GM10266 (cell line): ENCODE results near the gene AFF2.

Experiments
- DNase-seq: peaks from one replicate; pipeline ENCODE4 v3.0.0; 2012; ENCODE audit errors: extremely low spot score
- TF ChIP-seq, protein P1 (sequence below): IDR thresholded peaks from 2 replicates; pipeline ENCODE4 v1.5.1; 2012; ENCODE audit warnings: mild to moderate bottlenecking, low read depth; ENCODE audit not compliant: control insufficient read depth, insufficient read depth; ENCODE audit errors: missing control alignments

Gene AFF2

DNA sequence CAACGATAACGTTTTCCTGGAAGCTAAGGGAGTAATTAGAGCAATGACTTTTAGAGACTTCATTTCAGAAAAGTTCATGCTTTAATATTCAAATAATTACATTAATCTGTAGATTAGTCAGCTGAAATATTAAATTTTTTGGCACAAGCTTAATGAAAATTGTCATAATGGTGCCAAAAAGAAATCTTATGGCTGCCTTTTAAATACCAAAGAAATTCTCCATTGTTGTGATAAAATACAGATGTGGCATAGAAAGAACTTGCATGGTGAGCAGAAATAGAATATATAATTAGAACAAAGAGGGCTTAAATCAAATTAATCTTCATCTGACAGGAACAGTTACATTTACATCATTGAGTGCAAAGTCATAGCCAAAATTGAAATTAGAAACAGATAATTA, 263.5 kb downstream of the AFF2 start:
- DNase-seq = no peak
- TF ChIP-seq, protein P1, sequence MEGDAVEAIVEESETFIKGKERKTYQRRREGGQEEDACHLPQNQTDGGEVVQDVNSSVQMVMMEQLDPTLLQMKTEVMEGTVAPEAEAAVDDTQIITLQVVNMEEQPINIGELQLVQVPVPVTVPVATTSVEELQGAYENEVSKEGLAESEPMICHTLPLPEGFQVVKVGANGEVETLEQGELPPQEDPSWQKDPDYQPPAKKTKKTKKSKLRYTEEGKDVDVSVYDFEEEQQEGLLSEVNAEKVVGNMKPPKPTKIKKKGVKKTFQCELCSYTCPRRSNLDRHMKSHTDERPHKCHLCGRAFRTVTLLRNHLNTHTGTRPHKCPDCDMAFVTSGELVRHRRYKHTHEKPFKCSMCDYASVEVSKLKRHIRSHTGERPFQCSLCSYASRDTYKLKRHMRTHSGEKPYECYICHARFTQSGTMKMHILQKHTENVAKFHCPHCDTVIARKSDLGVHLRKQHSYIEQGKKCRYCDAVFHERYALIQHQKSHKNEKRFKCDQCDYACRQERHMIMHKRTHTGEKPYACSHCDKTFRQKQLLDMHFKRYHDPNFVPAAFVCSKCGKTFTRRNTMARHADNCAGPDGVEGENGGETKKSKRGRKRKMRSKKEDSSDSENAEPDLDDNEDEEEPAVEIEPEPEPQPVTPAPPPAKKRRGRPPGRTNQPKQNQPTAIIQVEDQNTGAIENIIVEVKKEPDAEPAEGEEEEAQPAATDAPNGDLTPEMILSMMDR = no peak

- no peak for DNase-seq
These were observed 267.9 kb downstream of the AFF2 start for GRCh38 chrX:148768296-148768695.

GRCh38 chrX:148771440-148771839, 271.0 kb downstream of the AFF2 start:
- no peak for DNase-seq
- TF ChIP-seq, protein P1 = no peak

More at GRCh38 chrX:148768296-148768695, 267.9 kb downstream of the AFF2 start:
- TF ChIP-seq, protein P1 = no peak

GRCh38 chrX:148774276-148774675, 273.9 kb downstream of the AFF2 start:
- DNase-seq = no peak
- TF ChIP-seq, protein P1 = no peak

DNA sequence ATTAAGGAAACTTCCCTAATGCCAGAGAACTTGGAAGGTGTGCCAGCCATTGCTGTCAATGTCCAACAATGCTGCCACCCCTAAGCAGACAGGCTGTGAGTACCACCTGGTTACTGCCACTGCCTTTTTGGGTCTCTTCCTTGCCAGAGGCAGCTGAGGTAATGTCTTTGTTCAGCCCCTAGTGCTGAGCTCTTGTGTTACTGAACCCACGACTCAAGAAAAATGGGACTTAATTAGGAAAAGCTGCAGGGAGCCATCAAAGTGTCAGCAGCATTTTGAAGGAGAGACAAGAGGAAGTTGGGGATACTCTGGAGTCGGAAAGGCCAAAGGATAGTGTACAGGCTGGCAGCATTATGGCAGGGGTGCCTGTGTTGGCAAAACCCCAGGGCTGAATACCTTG, 283.7 kb downstream of the AFF2 start:
- TF ChIP-seq, protein P1 = no peak
- no peak for DNase-seq

GRCh38 chrX:148784856-148785255, 284.4 kb downstream of the AFF2 start:
- peak; percentile 1 for DNase-seq
- TF ChIP-seq, protein P1 = no peak

- TF ChIP-seq, protein P1 = no peak
These were observed 284.8 kb downstream of the AFF2 start for GRCh38 chrX:148785256-148785655.

More at GRCh38 chrX:148785256-148785655, 284.8 kb downstream of the AFF2 start:
- no peak for DNase-seq
